ENCODE measurements around the gene ULK4. TPM values are rescaled to one million over a fixed set of nuclear protein-coding genes. Genes with fewer than 3 reads are reported as not detected.

The ULK4 gene
- total RNA-seq, 4 donors from 2014 or later = 8.4 to 43.8 (median 20.8) TPM

DNA sequence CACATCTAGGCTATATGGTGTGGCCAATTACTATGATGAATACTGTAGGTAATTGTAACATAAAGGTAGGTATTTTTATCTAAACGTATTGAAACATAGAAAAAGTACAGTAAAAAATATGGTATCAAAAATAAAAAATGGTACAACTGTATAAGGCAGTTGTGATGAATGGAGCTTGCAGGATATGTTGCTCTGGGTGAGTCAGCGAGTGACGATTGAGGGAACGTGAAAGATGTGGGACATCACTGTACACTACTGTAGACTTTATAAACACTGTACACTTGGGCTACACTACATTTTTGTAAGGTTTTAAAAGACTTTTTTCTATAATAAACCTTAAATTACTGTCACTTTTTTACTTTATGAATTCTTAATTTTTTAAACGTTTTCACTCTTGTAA is 752.3 kb downstream of the ULK4 start:
- Histone ChIP-seq H3K4me1 (peaks cover 0 to 74% (median 14%) of the 10 kb centered on the region in 4 donors), H3K4me3 (no peak overlapping the region)
- no peak for TF ChIP-seq POLR2A (IDR thresholded peaks at IDR 0.05)
- TF ChIP-seq, protein P1, sequence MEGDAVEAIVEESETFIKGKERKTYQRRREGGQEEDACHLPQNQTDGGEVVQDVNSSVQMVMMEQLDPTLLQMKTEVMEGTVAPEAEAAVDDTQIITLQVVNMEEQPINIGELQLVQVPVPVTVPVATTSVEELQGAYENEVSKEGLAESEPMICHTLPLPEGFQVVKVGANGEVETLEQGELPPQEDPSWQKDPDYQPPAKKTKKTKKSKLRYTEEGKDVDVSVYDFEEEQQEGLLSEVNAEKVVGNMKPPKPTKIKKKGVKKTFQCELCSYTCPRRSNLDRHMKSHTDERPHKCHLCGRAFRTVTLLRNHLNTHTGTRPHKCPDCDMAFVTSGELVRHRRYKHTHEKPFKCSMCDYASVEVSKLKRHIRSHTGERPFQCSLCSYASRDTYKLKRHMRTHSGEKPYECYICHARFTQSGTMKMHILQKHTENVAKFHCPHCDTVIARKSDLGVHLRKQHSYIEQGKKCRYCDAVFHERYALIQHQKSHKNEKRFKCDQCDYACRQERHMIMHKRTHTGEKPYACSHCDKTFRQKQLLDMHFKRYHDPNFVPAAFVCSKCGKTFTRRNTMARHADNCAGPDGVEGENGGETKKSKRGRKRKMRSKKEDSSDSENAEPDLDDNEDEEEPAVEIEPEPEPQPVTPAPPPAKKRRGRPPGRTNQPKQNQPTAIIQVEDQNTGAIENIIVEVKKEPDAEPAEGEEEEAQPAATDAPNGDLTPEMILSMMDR (IDR thresholded peaks at IDR 0.05) = no peak

DNA sequence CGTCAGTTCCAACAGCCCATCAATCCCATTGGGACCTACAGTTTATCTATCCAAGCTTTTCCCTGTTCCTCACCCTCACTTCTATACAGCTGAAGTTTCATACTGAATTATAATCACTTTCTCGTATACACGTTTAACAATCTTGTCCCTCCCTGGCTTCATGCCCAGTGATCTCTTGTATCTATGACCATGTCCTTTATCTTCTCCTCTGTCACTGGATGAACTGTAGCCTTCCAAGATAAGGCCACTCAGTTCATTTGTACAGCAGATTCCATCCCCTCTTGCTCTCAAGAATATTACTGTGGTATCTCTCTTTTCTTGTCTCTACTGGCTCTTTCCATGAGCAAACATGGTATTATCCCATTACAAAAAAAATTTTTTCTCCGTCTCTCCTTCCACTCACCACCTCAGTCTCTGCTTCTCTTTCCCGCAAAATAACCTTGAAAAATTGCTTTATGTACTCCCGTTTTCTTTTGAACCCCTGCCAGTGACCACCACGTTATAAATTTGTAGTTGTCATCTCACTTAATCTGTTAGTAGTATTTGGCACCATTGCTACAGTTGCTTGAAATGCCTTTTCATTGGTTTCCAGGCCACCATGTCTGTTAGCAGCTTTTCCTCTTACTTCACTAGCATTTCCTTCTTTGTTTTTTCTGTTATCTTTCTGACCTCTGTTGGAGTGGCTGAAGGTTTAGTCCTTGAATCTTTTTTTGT is 753.2 kb downstream of the ULK4 start:
- Histone ChIP-seq H3K27me3 (no peaks in the 10 kb centered on the region), H3K4me3 (no peak overlapping the region), H3K36me3 (no peaks in the 10 kb centered on the region), H3K4me1 (peaks cover 0 to 74% (median 18%) of the 10 kb centered on the region in 4 donors), H3K27ac (no peak overlapping the region), H3K9me3 (no peaks in the 10 kb centered on the region)
- DNase-seq = no peak
- no peak for TF ChIP-seq POLR2A (IDR thresholded peaks at IDR 0.05)
- TF ChIP-seq, protein P1 (IDR thresholded peaks at IDR 0.05) = no peak

More for the DNA sequence above, 752.3 kb downstream of the ULK4 start:
- no peaks in the 10 kb centered on the region for H3K36me3 ChIP-seq
- DNase-seq = no peak
- H3K27ac ChIP-seq = no peak overlapping the region
- no peaks in the 10 kb centered on the region for H3K9me3 ChIP-seq
- no peaks in the 10 kb centered on the region for H3K27me3 ChIP-seq

DNA sequence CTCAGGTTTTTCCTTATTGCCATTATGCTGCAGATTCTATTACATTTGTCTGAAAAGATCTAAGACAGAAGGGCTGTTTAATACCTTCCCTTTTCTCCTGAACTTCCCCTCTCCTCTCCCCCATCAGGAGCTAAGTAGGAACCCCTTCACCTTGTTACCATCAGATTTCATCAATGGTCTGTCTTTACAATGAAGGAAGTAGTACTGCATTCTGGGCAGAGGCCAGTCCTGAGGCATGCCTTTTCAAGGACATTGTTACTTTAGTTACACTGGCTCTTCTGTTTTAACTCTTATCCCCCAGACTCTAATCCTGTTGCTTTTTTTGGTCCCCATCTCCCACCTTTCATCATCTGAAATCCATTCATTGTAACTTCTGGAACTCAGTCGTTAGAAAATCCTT is 754.5 kb downstream of the ULK4 start:
- DNase-seq = no peak
- Histone ChIP-seq H3K4me1 (peaks cover 0 to 71% (median 21%) of the 10 kb centered on the region in 4 donors), H3K4me3 (no peak overlapping the region), H3K27ac (no peak overlapping the region), H3K9me3 (no peaks in the 10 kb centered on the region), H3K36me3 (no peaks in the 10 kb centered on the region), H3K27me3 (no peaks in the 10 kb centered on the region)
- TF ChIP-seq POLR2A (IDR thresholded peaks at IDR 0.05) = no peak
- TF ChIP-seq, protein P1 (IDR thresholded peaks at IDR 0.05) = no peak

DNA sequence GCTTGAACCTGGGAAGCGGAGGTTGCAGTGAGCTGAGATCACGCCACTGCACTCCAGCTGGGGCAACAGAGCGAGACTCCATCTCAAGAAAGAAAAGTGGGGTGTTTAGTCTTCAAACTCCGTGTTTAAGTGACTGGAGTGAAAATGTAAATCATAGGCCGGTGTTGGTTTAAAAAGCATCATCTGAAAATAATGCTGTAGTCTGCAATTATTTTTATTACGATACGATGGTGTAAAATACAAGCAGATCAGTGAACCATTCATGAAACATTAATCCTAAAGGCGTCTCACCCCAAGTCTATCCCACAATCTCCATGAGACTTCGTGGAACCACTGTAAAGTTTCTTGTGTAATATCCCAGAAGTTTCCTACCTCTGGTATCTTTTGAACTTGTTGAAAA is 756.3 kb downstream of the ULK4 start:
- H3K27me3 ChIP-seq = no peaks in the 10 kb centered on the region
- no peaks in the 10 kb centered on the region for H3K9me3 ChIP-seq
- peaks cover 0 to 78% (median 24%) of the 10 kb centered on the region in 4 donors for H3K4me1 ChIP-seq
- H3K27ac ChIP-seq = no peak overlapping the region
- no peak for TF ChIP-seq POLR2A (IDR thresholded peaks at IDR 0.05)
- TF ChIP-seq, protein P1 (IDR thresholded peaks at IDR 0.05) = no peak
- H3K4me3 ChIP-seq = no peak overlapping the region
- no peaks in the 10 kb centered on the region for H3K36me3 ChIP-seq
- DNase-seq = no peak

DNA sequence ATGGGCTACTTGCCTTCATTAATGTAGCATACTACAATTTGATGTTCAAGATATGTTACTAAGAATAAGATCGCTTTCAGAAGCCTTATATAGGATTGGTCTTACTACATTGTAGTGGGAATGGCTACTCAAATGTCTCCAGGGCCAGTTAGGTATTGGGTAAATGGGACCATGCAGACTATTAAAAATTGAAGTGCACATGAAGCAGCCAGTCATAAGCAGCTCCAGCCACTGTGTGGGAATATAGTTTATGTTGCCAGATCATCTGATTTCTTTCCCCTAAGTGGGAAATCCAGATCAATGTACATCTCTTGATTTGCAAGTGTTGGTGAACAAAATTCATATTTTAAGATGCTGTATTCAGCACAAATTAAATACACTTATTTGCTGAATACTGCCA is 757.5 kb downstream of the ULK4 start:
- Histone ChIP-seq H3K4me1 (peaks cover 0 to 74% (median 24%) of the 10 kb centered on the region in 4 donors), H3K4me3 (no peak overlapping the region), H3K36me3 (no peaks in the 10 kb centered on the region), H3K9me3 (no peaks in the 10 kb centered on the region), H3K27me3 (no peaks in the 10 kb centered on the region), H3K27ac (no peak overlapping the region)
- DNase-seq = no peak
- TF ChIP-seq, protein P1 (IDR thresholded peaks at IDR 0.05) = no peak
- no peak for TF ChIP-seq POLR2A (IDR thresholded peaks at IDR 0.05)
